ENCODE results near the gene CDR2L. TPM values are rescaled to one million over a fixed set of nuclear protein-coding genes. Genes with fewer than 3 reads are reported as not detected.

CDR2L gene
- total RNA-seq, 1 experiment from 2014 or later = 31.0 TPM

- no peak for TF ChIP-seq ZNF281 (CRISPR knock-in tag; IDR thresholded peaks at IDR 0.05)
- TF ChIP-seq FOXK1 (CRISPR knock-in tag; IDR thresholded peaks at IDR 0.05) = no peak
- TF ChIP-seq NR2C2 (CRISPR knock-in tag; IDR thresholded peaks at IDR 0.05) = no peak
- TF ChIP-seq ZNF263 (CRISPR knock-in tag; IDR thresholded peaks at IDR 0.05; ENCODE audit: low read depth) = no peak
- no peak for TF ChIP-seq JAZF1 (CRISPR knock-in tag; IDR thresholded peaks at IDR 0.05)
Observed at GRCh38 chr17:74998783-74999182, 11.4 kb downstream of the CDR2L start (continued).

- ChIA-PET POLR2A (interaction anchor here (1.0 kb wide), 1 partner anchor 25 kb away, joined by 3 read pairs; no protein-coding TSS in a partner anchor), CTCF (interaction anchor here (0.6 to 2.0 kb wide), 4 partner anchors 13 to 1343 kb away, joined by 3 to 7 read pairs (median 4); partner anchors contain the start of gene MRPL58)
- no peak overlapping the region for H3K4me3 Mint-ChIP-seq
- H3K9me3 Mint-ChIP-seq = no peaks in the 10 kb centered on the region
- H3K36me3 Mint-ChIP-seq = peaks cover 12% of the 10 kb centered on the region
- H3K27ac Mint-ChIP-seq = no peak overlapping the region
- no peaks in the 10 kb centered on the region for H3K4me1 Mint-ChIP-seq
- DNase-seq (ENCODE audit: low spot score) (no peak), ATAC-seq (no peak)
- no peaks in the 10 kb centered on the region for H3K27me3 Mint-ChIP-seq (ENCODE audit: low read depth)
- no peak for TF ChIP-seq STAT6 (CRISPR knock-in tag; conservative IDR thresholded peaks at IDR 0.05; ENCODE audit: low read depth)
- TF ChIP-seq ETV6 (CRISPR knock-in tag; IDR thresholded peaks at IDR 0.05) = no peak
- TF ChIP-seq IRF1 (CRISPR knock-in tag; IDR thresholded peaks at IDR 0.05) = no peak
- no peak for TF ChIP-seq CREB1 (CRISPR knock-in tag; IDR thresholded peaks at IDR 0.05)
- TF ChIP-seq HMGXB4 (CRISPR knock-in tag; IDR thresholded peaks at IDR 0.05) = no peak
- no peak for TF ChIP-seq RORB (CRISPR knock-in tag; IDR thresholded peaks at IDR 0.05)
- TF ChIP-seq NFYB (CRISPR knock-in tag; conservative IDR thresholded peaks at IDR 0.05; ENCODE audit: low read depth) = no peak
- no peak for TF ChIP-seq AR (CRISPR knock-in tag; IDR thresholded peaks at IDR 0.05)
- no peak for TF ChIP-seq CREM (CRISPR knock-in tag; IDR thresholded peaks at IDR 0.05)
- no peak for TF ChIP-seq ZBTB43 (CRISPR knock-in tag; IDR thresholded peaks at IDR 0.05)
- no peak for TF ChIP-seq TP53 (CRISPR knock-in tag; IDR thresholded peaks at IDR 0.05)
- no peak for TF ChIP-seq E2F5 (CRISPR knock-in tag; IDR thresholded peaks at IDR 0.05)
- TF ChIP-seq ZNF317 (CRISPR knock-in tag; IDR thresholded peaks at IDR 0.05; ENCODE audit: borderline replicate concordance, low read depth) = no peak
- TF ChIP-seq SMAD3 (CRISPR knock-in tag; IDR thresholded peaks at IDR 0.05; ENCODE audit: borderline replicate concordance) = no peak
- TF ChIP-seq ZSCAN18 (CRISPR knock-in tag; IDR thresholded peaks at IDR 0.05) = no peak
- TF ChIP-seq ZNF416 (CRISPR knock-in tag; IDR thresholded peaks at IDR 0.05) = no peak
- TF ChIP-seq SP1 (CRISPR knock-in tag; conservative IDR thresholded peaks at IDR 0.05) = no peak
- TF ChIP-seq ZNF263 (CRISPR knock-in tag; IDR thresholded peaks at IDR 0.05; ENCODE audit: low read depth) = no peak
- no peak for TF ChIP-seq PRRX2 (CRISPR knock-in tag; IDR thresholded peaks at IDR 0.05)
Observed at GRCh38 chr17:74999523-74999922, 12.1 kb downstream of the CDR2L start.

All from WTC11 (cell line).